Panc1 (cell line): ENCODE measurements around the gene RIMOC1. TPM values are rescaled to one million over a fixed set of nuclear protein-coding genes. Genes with fewer than 3 reads are reported as not detected.

Experiments
- ATAC-seq: fragments of 200-7000 bp; cut with Tn5 transposase; 2 replicates; pipeline ENCODE4 v1.9.1; 2020; ENCODE audit warnings: mild to moderate bottlenecking, moderate library complexity
- BruUV-seq: library from RNA; stranded (reverse); fragments of 400-500 nt; replicated peaks from 2 replicates; lab custom pipeline; 2021; lab: Mats Ljungman, UMichigan
- CTCF ChIA-PET: fragments of 300-600 bp; sonication (Branson Sonifier 250); formaldehyde crosslinking; loops from one replicate; lab custom pipeline; 2022; ENCODE audit warnings: antibody characterized with exemption; lab: Charles Lee
- POLR2A ChIA-PET: fragments of 300-600 bp; sonication (Branson Sonifier 250); formaldehyde crosslinking; loops from one replicate; lab custom pipeline; 2022; ENCODE audit warnings: antibody characterized with exemption; lab: Charles Lee
- DNase-seq: peaks from one replicate; pipeline ENCODE4 v3.0.0-alpha.2; 2010; ENCODE audit warnings: low read depth, low spot score
- H3K27ac ChIP-seq: 2 replicates; pipeline ENCODE4 v1.5.1; 2011; ENCODE audit warnings: mild to moderate bottlenecking, low read length, inconsistent platforms
- H3K27me3 ChIP-seq: fragments of 200-500 bp; sonication (Bioruptor generic); 2 replicates; pipeline ENCODE4 v1.6.0; 2014; ENCODE audit warnings: low read length, inconsistent platforms; ENCODE audit not compliant: control insufficient read depth, insufficient read depth
- H3K36me3 ChIP-seq: fragments of 200-500 bp; sonication (Bioruptor generic); 2 replicates; pipeline ENCODE4 v1.5.1; 2014; ENCODE audit warnings: inconsistent platforms, mild to moderate bottlenecking, low read length, moderate library complexity; ENCODE audit not compliant: control insufficient read depth, insufficient read depth
- H3K4me1 ChIP-seq: 2 replicates; pipeline ENCODE4 v1.5.1; 2011; ENCODE audit warnings: inconsistent platforms, mild to moderate bottlenecking, low read length, moderate library complexity; ENCODE audit not compliant: control insufficient read depth, insufficient read depth
- H3K4me3 ChIP-seq, 2 experiments: 2 replicates each; pipeline ENCODE4 v1.5.1; 2011 to 2012; ENCODE audit warnings: low read depth in 2 of 2, low read length in 2 of 2, mild to moderate bottlenecking in 2 of 2, inconsistent platforms in 1 of 2, moderate library complexity in 1 of 2
- H3K9me3 ChIP-seq: fragments of 200-500 bp; sonication (Bioruptor generic); 2 replicates; pipeline ENCODE4 v1.5.1; 2014; ENCODE audit warnings: low read depth, mild to moderate bottlenecking, inconsistent platforms, low read length, moderate library complexity; ENCODE audit not compliant: control insufficient read depth, insufficient read depth
- CTCF ChIP-seq: fragments of 450-650 bp; IDR thresholded peaks from 2 replicates; pipeline ENCODE4 v1.5.1; 2017; ENCODE audit warnings: mild to moderate bottlenecking
- POLR2AphosphoS5 ChIP-seq: IDR thresholded peaks from 2 replicates; pipeline ENCODE4 v1.6.1; 2012; ENCODE audit warnings: mild to moderate bottlenecking, low read depth, low read length, moderate library complexity
- SIN3A ChIP-seq: IDR thresholded peaks from 2 replicates; pipeline ENCODE4 v1.6.1; 2012; ENCODE audit warnings: low read depth, mild to moderate bottlenecking, low read length, moderate library complexity, borderline replicate concordance; ENCODE audit not compliant: insufficient read depth
- TCF7L2 ChIP-seq: IDR thresholded peaks from 2 replicates; pipeline ENCODE4 v1.6.1; 2011; ENCODE audit warnings: mild to moderate bottlenecking, low read depth, low read length, inconsistent platforms
- in situ Hi-C: cut with HindIII; loops from 2 replicates; pipeline ENCODE4 v1.10.0; 2016; ENCODE audit warnings: low sequenced_read_pairs, low pct_unique_long_range_greater_than_20kb
- intact Hi-C: fragments of 100-400 bp; cut with micrococcal nuclease; formaldehyde crosslinking; loops from one replicate; pipeline ENCODE4 v1.10.0; 2022; ENCODE audit not compliant: unreplicated experiment
- total RNA-seq: library from RNA; stranded (reverse); gene quantifications from one replicate; pipeline ENCODE4 v1.2.1, GENCODE V29; 2021; ENCODE audit not compliant: unreplicated experiment
- TF ChIP-seq, protein P1 (sequence below), 2 experiments: IDR thresholded peaks; 2 replicates each; pipeline ENCODE4 v1.6.1; 2011 to 2012; ENCODE audit warnings: low read depth in 2 of 2, control low read depth in 1 of 2, low read length in 1 of 2, mild to moderate bottlenecking in 1 of 2, moderate library complexity in 1 of 2; ENCODE audit not compliant: insufficient read depth in 1 of 2

Gene RIMOC1
- total RNA-seq, 1 experiment from 2014 or later: 24.5 TPM

- Histone ChIP-seq H3K4me1 (peaks cover 4% of the 10 kb centered on the region), H3K36me3 (peaks cover 2% of the 10 kb centered on the region), H3K4me3 (no peak overlapping the region), H3K9me3 (no peaks in the 10 kb centered on the region), H3K27me3 (peaks cover 10% of the 10 kb centered on the region), H3K27ac (no peak overlapping the region)
- BruUV-seq: no TSS peak
- in situ Hi-C loops (no loop called here), intact Hi-C loops (no loop called here)
- ChIA-PET CTCF (no interaction called here), POLR2A (no interaction called here)
- no peak for DNase-seq
- TF ChIP-seq SIN3A: no peak
- TF ChIP-seq CTCF: no peak
- TF ChIP-seq, protein P1, sequence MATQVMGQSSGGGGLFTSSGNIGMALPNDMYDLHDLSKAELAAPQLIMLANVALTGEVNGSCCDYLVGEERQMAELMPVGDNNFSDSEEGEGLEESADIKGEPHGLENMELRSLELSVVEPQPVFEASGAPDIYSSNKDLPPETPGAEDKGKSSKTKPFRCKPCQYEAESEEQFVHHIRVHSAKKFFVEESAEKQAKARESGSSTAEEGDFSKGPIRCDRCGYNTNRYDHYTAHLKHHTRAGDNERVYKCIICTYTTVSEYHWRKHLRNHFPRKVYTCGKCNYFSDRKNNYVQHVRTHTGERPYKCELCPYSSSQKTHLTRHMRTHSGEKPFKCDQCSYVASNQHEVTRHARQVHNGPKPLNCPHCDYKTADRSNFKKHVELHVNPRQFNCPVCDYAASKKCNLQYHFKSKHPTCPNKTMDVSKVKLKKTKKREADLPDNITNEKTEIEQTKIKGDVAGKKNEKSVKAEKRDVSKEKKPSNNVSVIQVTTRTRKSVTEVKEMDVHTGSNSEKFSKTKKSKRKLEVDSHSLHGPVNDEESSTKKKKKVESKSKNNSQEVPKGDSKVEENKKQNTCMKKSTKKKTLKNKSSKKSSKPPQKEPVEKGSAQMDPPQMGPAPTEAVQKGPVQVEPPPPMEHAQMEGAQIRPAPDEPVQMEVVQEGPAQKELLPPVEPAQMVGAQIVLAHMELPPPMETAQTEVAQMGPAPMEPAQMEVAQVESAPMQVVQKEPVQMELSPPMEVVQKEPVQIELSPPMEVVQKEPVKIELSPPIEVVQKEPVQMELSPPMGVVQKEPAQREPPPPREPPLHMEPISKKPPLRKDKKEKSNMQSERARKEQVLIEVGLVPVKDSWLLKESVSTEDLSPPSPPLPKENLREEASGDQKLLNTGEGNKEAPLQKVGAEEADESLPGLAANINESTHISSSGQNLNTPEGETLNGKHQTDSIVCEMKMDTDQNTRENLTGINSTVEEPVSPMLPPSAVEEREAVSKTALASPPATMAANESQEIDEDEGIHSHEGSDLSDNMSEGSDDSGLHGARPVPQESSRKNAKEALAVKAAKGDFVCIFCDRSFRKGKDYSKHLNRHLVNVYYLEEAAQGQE (IDR thresholded peaks at IDR 0.05; ENCODE audit: insufficient read depth in 1 of 2, low read depth in 2 of 2, low read length in 1 of 2): no peak
- TF ChIP-seq POLR2AphosphoS5: no peak
- no peak for TF ChIP-seq TCF7L2
- no peak for ATAC-seq
These were observed 32.3 kb upstream of the RIMOC1 start for GRCh38 chr5:41871852-41872251.

GRCh38 chr5:41874512-41875060 is 29.6 kb upstream of the RIMOC1 start:
- Histone ChIP-seq H3K27me3 (peaks cover 18% of the 10 kb centered on the region), H3K36me3 (peaks cover 2% of the 10 kb centered on the region), H3K4me1 (peaks cover 4% of the 10 kb centered on the region; the same call in 1 of the 2 replicates), H3K27ac (no peak overlapping the region), H3K4me3 (no peak overlapping the region), H3K9me3 (no peaks in the 10 kb centered on the region)
- TF ChIP-seq SIN3A: no peak
- TF ChIP-seq POLR2AphosphoS5: no peak
- no peak for TF ChIP-seq TCF7L2
- TF ChIP-seq CTCF: no peak
- TF ChIP-seq, protein P1 (IDR thresholded peaks at IDR 0.05; ENCODE audit: insufficient read depth in 1 of 2, low read depth in 2 of 2, low read length in 1 of 2): no peak
- DNase-seq: no peak
- in situ Hi-C loops: no loop called here
- no peak for ATAC-seq
- POLR2A ChIA-PET: no interaction called here
- BruUV-seq: no TSS peak
- intact Hi-C loops: no loop called here
- CTCF ChIA-PET: no interaction called here
